Measurements from ENCODE around the gene FAM222A.

Gene FAM222A

GRCh38 chr12:109764776-109765445 lies 51.3 kb downstream of the FAM222A start:
- Histone ChIP-seq H3K4me1 (ENCODE audit: low read length) (no peaks in the 10 kb centered on the region), H3K27me3 (ENCODE audit: low read depth, low read length) (no peaks in the 10 kb centered on the region), H2AFZ (ENCODE audit: low read depth, low read length) (no peak overlapping the region), H3K9me3 (ENCODE audit: insufficient read depth, low read length) (no peaks in the 10 kb centered on the region), H3K9ac (ENCODE audit: low read length) (no peak overlapping the region), H3K4me3 (ENCODE audit: low read length) (no peak overlapping the region), H4K20me1 (ENCODE audit: insufficient read depth, low read length) (no peaks in the 10 kb centered on the region), H3K4me2 (ENCODE audit: low read length) (no peak overlapping the region), H3K27ac (ENCODE audit: low read length) (no peak overlapping the region), H3K36me3 (replicated peaks; ENCODE audit: low read depth, low read length) (peaks cover 5% of the 10 kb centered on the region), H3K79me2 (ENCODE audit: low read length) (no peaks in the 10 kb centered on the region)
- TF ChIP-seq EZH2phosphoT487 (IDR thresholded peaks at IDR 0.05; ENCODE audit: low read depth): no peak
- TF ChIP-seq CTCF (IDR thresholded peaks at IDR 0.05; ENCODE audit: low read depth, low read length): no peak

- no peak overlapping the region for H2AFZ ChIP-seq (ENCODE audit: low read depth, low read length)
- no peak overlapping the region for H3K9ac ChIP-seq (ENCODE audit: low read length)
- no peak overlapping the region for H3K4me3 ChIP-seq (ENCODE audit: low read length)
- no peaks in the 10 kb centered on the region for H3K79me2 ChIP-seq (ENCODE audit: low read length)
- no peak overlapping the region for H3K27ac ChIP-seq (ENCODE audit: low read length)
- no peak overlapping the region for H3K4me2 ChIP-seq (ENCODE audit: low read length)
- H4K20me1 ChIP-seq (ENCODE audit: insufficient read depth, low read length): no peaks in the 10 kb centered on the region
- no peaks in the 10 kb centered on the region for H3K9me3 ChIP-seq (ENCODE audit: insufficient read depth, low read length)
- TF ChIP-seq EZH2phosphoT487 (IDR thresholded peaks at IDR 0.05; ENCODE audit: low read depth) (no peak), CTCF (IDR thresholded peaks at IDR 0.05; ENCODE audit: low read depth, low read length) (no peak)
- no peaks in the 10 kb centered on the region for H3K4me1 ChIP-seq (ENCODE audit: low read length)
- no peaks in the 10 kb centered on the region for H3K27me3 ChIP-seq (ENCODE audit: low read depth, low read length)
- peaks cover 5% of the 10 kb centered on the region for H3K36me3 ChIP-seq (replicated peaks; ENCODE audit: low read depth, low read length)
These were observed 51.8 kb downstream of the FAM222A start for GRCh38 chr12:109765446-109765810.

GRCh38 chr12:109766251-109766778 lies 52.7 kb downstream of the FAM222A start:
- H3K9ac ChIP-seq (ENCODE audit: low read length): no peak overlapping the region
- H3K27ac ChIP-seq (ENCODE audit: low read length): no peak overlapping the region
- H3K4me3 ChIP-seq (ENCODE audit: low read length): no peak overlapping the region
- H4K20me1 ChIP-seq (ENCODE audit: insufficient read depth, low read length): no peaks in the 10 kb centered on the region
- peaks cover 2% of the 10 kb centered on the region; the same call in 1 of the 2 replicates for H3K79me2 ChIP-seq (ENCODE audit: low read length)
- no peaks in the 10 kb centered on the region for H3K4me1 ChIP-seq (ENCODE audit: low read length)
- TF ChIP-seq CTCF (IDR thresholded peaks at IDR 0.05; ENCODE audit: low read depth, low read length) (no peak), EZH2phosphoT487 (IDR thresholded peaks at IDR 0.05; ENCODE audit: low read depth) (no peak)
- no peak overlapping the region for H2AFZ ChIP-seq (ENCODE audit: low read depth, low read length)
- H3K36me3 ChIP-seq (replicated peaks; ENCODE audit: low read depth, low read length): peaks cover 5% of the 10 kb centered on the region
- H3K9me3 ChIP-seq (ENCODE audit: insufficient read depth, low read length): no peaks in the 10 kb centered on the region
- H3K27me3 ChIP-seq (ENCODE audit: low read depth, low read length): no peaks in the 10 kb centered on the region
- H3K4me2 ChIP-seq (ENCODE audit: low read length): no peak overlapping the region

- Histone ChIP-seq H3K9me3 (ENCODE audit: insufficient read depth, low read length) (no peaks in the 10 kb centered on the region), H3K27me3 (ENCODE audit: low read depth, low read length) (no peaks in the 10 kb centered on the region), H2AFZ (ENCODE audit: low read depth, low read length) (no peak overlapping the region), H3K4me2 (ENCODE audit: low read length) (no peak overlapping the region), H3K9ac (ENCODE audit: low read length) (no peak overlapping the region), H3K79me2 (ENCODE audit: low read length) (peaks cover 14% of the 10 kb centered on the region), H3K4me3 (ENCODE audit: low read length) (no peak overlapping the region), H3K36me3 (replicated peaks; ENCODE audit: low read depth, low read length) (peaks cover 5% of the 10 kb centered on the region), H4K20me1 (ENCODE audit: insufficient read depth, low read length) (no peaks in the 10 kb centered on the region), H3K4me1 (ENCODE audit: low read length) (peaks cover 4% of the 10 kb centered on the region; the same call in 1 of the 2 replicates), H3K27ac (ENCODE audit: low read length) (no peak overlapping the region)
- TF ChIP-seq CTCF (IDR thresholded peaks at IDR 0.05; ENCODE audit: low read depth, low read length) (no peak), EZH2phosphoT487 (IDR thresholded peaks at IDR 0.05; ENCODE audit: low read depth) (no peak)
These were observed 53.8 kb downstream of the FAM222A start for GRCh38 chr12:109767456-109767855.

All from OCI-LY3 (cell line).